Naive thymus-derived CD4-positive, alpha-beta T cell (primary cell): ENCODE measurements around the gene NNAT. TPM values are rescaled to one million over a fixed set of nuclear protein-coding genes. Genes with fewer than 3 reads are reported as not detected.

Experiments used
- polyA plus RNA-seq, 2 donors: library from polyadenylated mRNA; unstranded; fragments of 300-500 nt; fragmentation: Illumina TruSeq; gene quantifications; one replicate each; pipeline ENCODE4 v1.2.3, GENCODE V29; 2021
- total RNA-seq, 6 experiments: library from RNA in 5 of 6; stranded (reverse) in 5 of 6; gene quantifications; 1 replicate in 5 of 6; 2 replicates in 1 of 6; pipeline ENCODE4 v1.2.3 and lab custom pipeline; 2021 to 2026

Gene NNAT
- total and polyA plus RNA-seq, 7 experiments from 2014 or later: not detected

Other genes starting within 250 kb of the NNAT start
- 10 to 100 TPM in 3 of 5 experiments, 1 to 10 TPM in 2; 4.2 to 12.3 (median 11.5) TPM for gene MANBAL, start 231.6 kb upstream of the NNAT start, total RNA-seq
- 10 to 100 TPM; 21.2 to 28.4 TPM for gene MANBAL, start 231.6 kb upstream of the NNAT start, polyA plus RNA-seq
- 10 to 100 TPM in 1 of 5 experiments, 1 to 10 TPM in 4; 2.8 to 26.6 (median 4.4) TPM for gene SRC, start 175.1 kb upstream of the NNAT start, total RNA-seq
- gene SRC, start 175.1 kb upstream of the NNAT start, polyA plus RNA-seq: under 1 TPM; 0.63 to 0.82 TPM
- gene BLCAP, start 6.6 kb downstream of the NNAT start, total RNA-seq: 10 to 100 TPM; 42.1 to 94.7 (median 73.4) TPM
- gene BLCAP, start 6.6 kb downstream of the NNAT start, polyA plus RNA-seq: 10 to 100 TPM; 88.0 to 93.4 TPM
- 10 to 100 TPM; 41.7 to 72.9 (median 49.1) TPM for gene CTNNBL1, start 172.8 kb downstream of the NNAT start, total RNA-seq
- gene CTNNBL1, start 172.8 kb downstream of the NNAT start, polyA plus RNA-seq: 10 to 100 TPM; 84.0 to 93.4 TPM